DMS53 (cell line): ENCODE data around the gene KIAA2012.

Source experiments
- DNase-seq: peaks from one replicate; lab custom pipeline; 2025; lab: John Stamatoyannopoulos, UW

Gene KIAA2012

GRCh38 chr2:202088777-202089176 lies 15.7 kb downstream of the KIAA2012 start:
- no peak for DNase-seq

- DNase-seq, result no peak
These were observed 17.5 kb downstream of the KIAA2012 start for GRCh38 chr2:202090530-202090929.

- DNase-seq, result no peak
These were observed 18.4 kb downstream of the KIAA2012 start for GRCh38 chr2:202091476-202091875.

- DNase-seq, result no peak
These were observed 21.5 kb downstream of the KIAA2012 start for GRCh38 chr2:202094426-202094986.

GRCh38 chr2:202095235-202095634 lies 22.2 kb downstream of the KIAA2012 start:
- DNase-seq, result no peak

GRCh38 chr2:202096736-202097135 lies 23.7 kb downstream of the KIAA2012 start:
- DNase-seq, result no peak

- no peak for DNase-seq
These were observed 25.2 kb downstream of the KIAA2012 start for GRCh38 chr2:202098291-202098690.

GRCh38 chr2:202099515-202099914 lies 26.5 kb downstream of the KIAA2012 start:
- peak; percentile 29 for DNase-seq

GRCh38 chr2:202100176-202100575 lies 27.1 kb downstream of the KIAA2012 start:
- DNase-seq, result no peak

GRCh38 chr2:202101026-202101579 lies 28.0 kb downstream of the KIAA2012 start:
- no peak for DNase-seq

GRCh38 chr2:202102425-202103000 lies 29.5 kb downstream of the KIAA2012 start:
- DNase-seq, result no peak

GRCh38 chr2:202104286-202104870 lies 31.3 kb downstream of the KIAA2012 start:
- DNase-seq, result peak; percentile 80

- DNase-seq, result no peak
These were observed 32.0 kb downstream of the KIAA2012 start for GRCh38 chr2:202105025-202105424.

- DNase-seq, result no peak
These were observed 35.3 kb downstream of the KIAA2012 start for GRCh38 chr2:202108345-202108744.

GRCh38 chr2:202109139-202109736 lies 36.2 kb downstream of the KIAA2012 start:
- DNase-seq, result no peak

- no peak for DNase-seq
These were observed 36.7 kb downstream of the KIAA2012 start for GRCh38 chr2:202109737-202110184.

- DNase-seq, result no peak
These were observed 37.4 kb downstream of the KIAA2012 start for GRCh38 chr2:202110491-202110890.

GRCh38 chr2:202112041-202112440 lies 39.0 kb downstream of the KIAA2012 start:
- no peak for DNase-seq

- DNase-seq, result peak; percentile 36
These were observed 40.6 kb downstream of the KIAA2012 start for GRCh38 chr2:202113571-202114142.

- no peak for DNase-seq
These were observed 41.2 kb downstream of the KIAA2012 start for GRCh38 chr2:202114291-202114690.

GRCh38 chr2:202114795-202115194 lies 41.7 kb downstream of the KIAA2012 start:
- no peak for DNase-seq

- no peak for DNase-seq
These were observed 42.5 kb downstream of the KIAA2012 start for GRCh38 chr2:202115479-202115971.
